Measurements from ENCODE around the gene ADCY5. TPM values are rescaled to one million over a fixed set of nuclear protein-coding genes. Genes with fewer than 3 reads are reported as not detected.

Gene ADCY5
- total and polyA plus RNA-seq, 2 donors (not counting 1 experiment from before 2014, with no cell fraction given), result not detected

DNA sequence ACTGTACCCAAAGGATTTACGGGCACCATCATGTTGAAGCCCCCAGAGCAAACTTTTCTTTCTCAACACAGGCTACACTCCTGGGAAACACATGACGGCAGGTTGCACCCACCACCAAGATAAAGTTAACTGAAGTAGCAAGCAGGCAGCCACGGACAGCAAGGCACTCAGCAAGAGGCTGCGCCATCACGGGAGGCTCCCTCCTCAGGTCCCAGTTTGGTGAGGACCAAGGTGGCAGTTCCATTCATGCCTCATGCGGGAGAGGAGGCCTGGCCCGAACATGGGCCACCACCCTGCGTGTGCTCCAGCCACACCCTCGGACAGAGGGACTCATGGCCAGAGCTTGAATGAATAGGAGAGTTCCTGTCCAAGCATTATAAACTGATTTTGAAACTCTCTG lies 6.8 kb downstream of the ADCY5 start:
- Mint-ChIP-seq H3K4me1 (peaks cover 3% of the 10 kb centered on the region), H3K27ac (no peak overlapping the region), H3K4me3 (no peak overlapping the region), H3K9me3 (ENCODE audit: insufficient read depth) (no peaks in the 10 kb centered on the region), H3K27me3 (peaks cover 63% of the 10 kb centered on the region)
- ChIA-PET CTCF (no interaction called here), POLR2A (no interaction called here)
- Histone ChIP-seq H3K36me3 (replicated peaks in 1 of 2; ENCODE audit: control extremely low read depth in 1 of 2, control insufficient read depth in 1 of 2, extremely low read depth in 1 of 2, insufficient read depth in 2 of 2, low read length in 1 of 2) (no peaks in the 10 kb centered on the region), H2AFZ (ENCODE audit: insufficient read depth, low read depth, low read length, poor library complexity, severe bottlenecking) (no peak overlapping the region), H3K9me3 (ENCODE audit: control extremely low read depth in 1 of 3, control insufficient read depth in 2 of 3, insufficient read depth in 1 of 3, low read length in 2 of 3) (peaks cover 0 to under 1% (median 0%) of the 10 kb centered on the region in 3 donors), H3K4me1 (ENCODE audit: control insufficient read depth in 2 of 2, insufficient read depth in 2 of 2, low read length in 2 of 2) (no peaks in the 10 kb centered on the region), H3K27me3 (replicated peaks in 1 of 4; ENCODE audit: control extremely low read depth in 1 of 4, control insufficient read depth in 3 of 4, insufficient read depth in 4 of 4, low read length in 3 of 4) (peaks cover 0 to 24% (median 12%) of the 10 kb centered on the region in 4 experiments), H4K20me1 (ENCODE audit: control insufficient read depth, insufficient read depth, low read length, poor library complexity, severe bottlenecking) (no peaks in the 10 kb centered on the region), H3K4me2 (replicated peaks; ENCODE audit: low read depth, low read length, poor library complexity, severe bottlenecking) (no peak overlapping the region), H3K9ac (ENCODE audit: low read length) (no peak overlapping the region), H3K79me2 (ENCODE audit: control insufficient read depth, insufficient read depth, low read length) (no peaks in the 10 kb centered on the region), H3K4me3 (ENCODE audit: control extremely low read depth in 1 of 5, extremely low read depth in 1 of 5, insufficient read depth in 1 of 5, low read depth in 2 of 5, low read length in 4 of 5) (no peak overlapping the region), H3K27ac (ENCODE audit: low read length in 2 of 2) (no peak overlapping the region)
- no peak for ATAC-seq (ENCODE audit: low read depth)
- TF ChIP-seq EZH2 (IDR thresholded peaks at IDR 0.05; ENCODE audit: borderline replicate concordance, insufficient read depth, low read depth, low read length, poor library complexity, severe bottlenecking), result no peak
- TF ChIP-seq, protein P1, sequence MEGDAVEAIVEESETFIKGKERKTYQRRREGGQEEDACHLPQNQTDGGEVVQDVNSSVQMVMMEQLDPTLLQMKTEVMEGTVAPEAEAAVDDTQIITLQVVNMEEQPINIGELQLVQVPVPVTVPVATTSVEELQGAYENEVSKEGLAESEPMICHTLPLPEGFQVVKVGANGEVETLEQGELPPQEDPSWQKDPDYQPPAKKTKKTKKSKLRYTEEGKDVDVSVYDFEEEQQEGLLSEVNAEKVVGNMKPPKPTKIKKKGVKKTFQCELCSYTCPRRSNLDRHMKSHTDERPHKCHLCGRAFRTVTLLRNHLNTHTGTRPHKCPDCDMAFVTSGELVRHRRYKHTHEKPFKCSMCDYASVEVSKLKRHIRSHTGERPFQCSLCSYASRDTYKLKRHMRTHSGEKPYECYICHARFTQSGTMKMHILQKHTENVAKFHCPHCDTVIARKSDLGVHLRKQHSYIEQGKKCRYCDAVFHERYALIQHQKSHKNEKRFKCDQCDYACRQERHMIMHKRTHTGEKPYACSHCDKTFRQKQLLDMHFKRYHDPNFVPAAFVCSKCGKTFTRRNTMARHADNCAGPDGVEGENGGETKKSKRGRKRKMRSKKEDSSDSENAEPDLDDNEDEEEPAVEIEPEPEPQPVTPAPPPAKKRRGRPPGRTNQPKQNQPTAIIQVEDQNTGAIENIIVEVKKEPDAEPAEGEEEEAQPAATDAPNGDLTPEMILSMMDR (IDR thresholded peaks at IDR 0.05), result no peak
- intact Hi-C loops (cut with micrococcal nuclease), result no loop called here
- no peak for DNase-seq
- WGBS (ENCODE audit: insufficient coverage), result 93% methylated on average over 9 of the region's 9 CpGs

DNA sequence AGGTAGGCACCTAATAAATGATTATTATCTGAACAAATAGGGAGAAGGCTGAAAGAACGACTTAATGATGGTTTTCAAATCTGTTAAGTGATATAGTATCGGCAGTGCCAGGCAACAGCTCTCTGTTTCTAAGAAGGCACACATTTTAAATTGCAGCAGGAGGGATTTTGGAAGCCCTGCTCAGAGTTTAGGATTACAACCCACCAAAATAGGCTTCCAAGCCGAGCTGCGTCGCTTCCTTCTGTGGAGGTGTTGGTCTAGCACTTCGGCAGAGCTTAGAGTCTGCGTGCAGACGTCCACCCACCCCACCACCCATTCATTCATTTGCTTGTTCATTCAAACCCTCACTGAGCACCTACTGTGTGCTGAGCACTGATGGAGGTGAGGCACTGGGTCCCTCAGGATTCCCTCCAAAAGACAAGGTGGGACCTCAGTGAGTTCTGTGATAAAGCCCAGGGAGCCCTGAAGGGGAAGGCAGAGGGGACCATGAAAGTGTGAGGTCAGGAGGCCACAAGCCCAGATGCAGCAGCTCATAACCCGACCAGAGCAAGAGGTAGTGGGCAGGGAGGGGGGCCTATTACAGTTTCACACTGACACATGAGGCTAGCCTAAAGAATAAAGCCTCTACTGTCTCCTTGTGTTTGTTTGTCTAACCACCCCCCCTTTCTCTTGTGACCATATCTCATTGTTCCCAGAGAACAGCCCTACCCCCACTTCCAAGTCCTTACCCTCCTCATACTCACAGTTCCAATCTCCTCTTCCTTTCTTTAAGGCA lies 8.9 kb downstream of the ADCY5 start:
- H2AFZ ChIP-seq (ENCODE audit: insufficient read depth, low read depth, low read length, poor library complexity, severe bottlenecking), result no peak overlapping the region
- peaks cover 0 to 4% (median 0%) of the 10 kb centered on the region in 4 experiments for H3K27me3 ChIP-seq (replicated peaks in 1 of 4; ENCODE audit: control extremely low read depth in 1 of 4, control insufficient read depth in 3 of 4, insufficient read depth in 4 of 4, low read length in 3 of 4)
- WGBS (ENCODE audit: insufficient coverage), result 100% methylated on average over 1 of the region's 9 CpGs
- no peaks in the 10 kb centered on the region for H3K9me3 Mint-ChIP-seq (ENCODE audit: insufficient read depth)
- no peak for TF ChIP-seq EZH2 (IDR thresholded peaks at IDR 0.05; ENCODE audit: borderline replicate concordance, insufficient read depth, low read depth, low read length, poor library complexity, severe bottlenecking)
- TF ChIP-seq, protein P1 (IDR thresholded peaks at IDR 0.05), result no peak
- H4K20me1 ChIP-seq (ENCODE audit: control insufficient read depth, insufficient read depth, low read length, poor library complexity, severe bottlenecking), result no peaks in the 10 kb centered on the region
- no peaks in the 10 kb centered on the region for H3K9me3 ChIP-seq (ENCODE audit: control extremely low read depth in 1 of 3, control insufficient read depth in 2 of 3, insufficient read depth in 1 of 3, low read length in 2 of 3)
- no peaks in the 10 kb centered on the region for H3K79me2 ChIP-seq (ENCODE audit: control insufficient read depth, insufficient read depth, low read length)
- peaks cover 43% of the 10 kb centered on the region for H3K27me3 Mint-ChIP-seq
- intact Hi-C loops (cut with micrococcal nuclease), result no loop called here
- H3K4me1 ChIP-seq (ENCODE audit: control insufficient read depth in 2 of 2, insufficient read depth in 2 of 2, low read length in 2 of 2), result no peaks in the 10 kb centered on the region
- ChIA-PET POLR2A (no interaction called here), CTCF (no interaction called here)
- H3K4me3 ChIP-seq (ENCODE audit: control extremely low read depth in 1 of 5, extremely low read depth in 1 of 5, insufficient read depth in 1 of 5, low read depth in 2 of 5, low read length in 4 of 5), result no peak overlapping the region
- H3K9ac ChIP-seq (ENCODE audit: low read length), result no peak overlapping the region
- H3K4me1 Mint-ChIP-seq, result no peaks in the 10 kb centered on the region
- H3K4me2 ChIP-seq (replicated peaks; ENCODE audit: low read depth, low read length, poor library complexity, severe bottlenecking), result no peak overlapping the region
- no peak for DNase-seq
- no peak overlapping the region for H3K4me3 Mint-ChIP-seq
- H3K36me3 ChIP-seq (replicated peaks in 1 of 2; ENCODE audit: control extremely low read depth in 1 of 2, control insufficient read depth in 1 of 2, extremely low read depth in 1 of 2, insufficient read depth in 2 of 2, low read length in 1 of 2), result no peaks in the 10 kb centered on the region
- H3K27ac ChIP-seq (ENCODE audit: low read length in 2 of 2), result no peak overlapping the region
- no peak for ATAC-seq (ENCODE audit: low read depth)
- no peak overlapping the region for H3K27ac Mint-ChIP-seq
